ENCODE results near the gene SCGB3A2. TPM values are rescaled to one million over a fixed set of nuclear protein-coding genes. Genes with fewer than 3 reads are reported as not detected.

Gene SCGB3A2
- polyA plus RNA-seq, 4 donors: 4.5 TPM; not detected in 3

DNA sequence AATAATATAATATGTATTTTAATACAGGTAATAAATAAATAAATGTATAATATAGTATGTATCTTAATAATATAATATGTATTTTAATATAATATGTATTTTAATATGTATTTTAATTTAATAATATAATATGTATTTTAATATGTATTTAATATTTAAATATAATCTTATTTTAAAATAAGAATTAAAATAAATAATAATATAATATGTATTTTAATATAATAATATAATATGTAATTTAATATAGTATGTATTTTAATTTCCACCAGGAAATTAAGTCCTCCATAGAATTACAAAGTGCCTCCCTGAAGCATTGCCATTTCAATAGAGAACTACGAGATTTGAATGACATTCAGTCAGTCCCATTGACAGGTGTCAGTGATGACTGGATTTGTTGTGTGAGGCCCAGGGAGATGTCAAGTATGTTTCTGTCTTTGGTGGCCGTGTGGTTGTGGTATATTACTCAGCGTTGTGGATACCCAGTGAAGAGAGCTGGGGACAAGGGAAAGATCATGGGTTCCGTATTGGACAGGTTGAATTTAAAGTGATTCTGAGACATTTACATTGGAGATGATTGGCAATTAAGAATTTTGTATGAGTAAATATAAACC is 42.0 kb downstream of the SCGB3A2 start:
- Histone ChIP-seq H3K27me3 (ENCODE audit: control insufficient read depth in 3 of 3, insufficient read depth in 3 of 3, low read length in 3 of 3) (no peaks in the 10 kb centered on the region), H3K9me3 (ENCODE audit: control insufficient read depth in 2 of 2, insufficient read depth in 1 of 2, low read depth in 1 of 2, low read length in 1 of 2) (no peaks in the 10 kb centered on the region), H3K4me3 (ENCODE audit: low read depth in 1 of 3, low read length in 3 of 3) (no peak overlapping the region), H3K36me3 (ENCODE audit: control insufficient read depth in 3 of 3, insufficient read depth in 2 of 3, low read depth in 1 of 3, low read length in 3 of 3) (no peaks in the 10 kb centered on the region), H3K4me1 (ENCODE audit: control insufficient read depth in 3 of 3, insufficient read depth in 2 of 3, low read depth in 1 of 3, low read length in 2 of 3) (no peaks in the 10 kb centered on the region), H3K27ac (ENCODE audit: low read depth in 1 of 3, low read length in 2 of 3) (no peak overlapping the region)
- FAIRE-seq (peak; percentile 99), DNase-seq (no peak)
- 80 to 90% (median 85%) methylated on average over 4 of the region's 4 CpGs for WGBS, 3 donors

DNA sequence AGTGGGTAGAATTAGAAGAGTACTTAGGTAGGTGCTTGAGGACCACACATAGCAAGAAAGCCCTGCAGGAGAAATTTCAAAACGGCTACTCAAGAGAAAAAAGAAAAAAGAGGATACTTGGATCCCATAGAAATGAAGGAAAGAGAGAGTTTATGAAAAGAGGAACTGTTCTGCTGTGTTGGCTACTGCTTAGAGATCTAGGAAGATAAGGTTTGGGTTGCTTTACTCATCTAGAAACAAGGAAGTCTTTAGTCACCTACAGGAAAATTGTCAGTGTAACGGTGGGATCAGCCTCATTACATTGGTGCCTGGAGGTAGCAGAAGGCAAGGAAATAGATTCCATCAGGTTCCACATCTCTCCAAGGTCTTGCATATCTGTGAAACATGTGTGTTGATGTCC is 42.6 kb downstream of the SCGB3A2 start:
- no peaks in the 10 kb centered on the region for H3K36me3 ChIP-seq (ENCODE audit: control insufficient read depth in 3 of 3, insufficient read depth in 2 of 3, low read depth in 1 of 3, low read length in 3 of 3)
- H3K4me3 ChIP-seq (ENCODE audit: low read depth in 1 of 3, low read length in 3 of 3): no peak overlapping the region
- no peak for FAIRE-seq
- H3K4me1 ChIP-seq (ENCODE audit: control insufficient read depth in 3 of 3, insufficient read depth in 2 of 3, low read depth in 1 of 3, low read length in 2 of 3): no peaks in the 10 kb centered on the region
- WGBS, 3 donors: 50 to 80% (median 59%) methylated on average over 2 of the region's 2 CpGs
- no peak for DNase-seq
- no peaks in the 10 kb centered on the region for H3K27me3 ChIP-seq (ENCODE audit: control insufficient read depth in 3 of 3, insufficient read depth in 3 of 3, low read length in 3 of 3)
- H3K27ac ChIP-seq (ENCODE audit: low read depth in 1 of 3, low read length in 2 of 3): no peak overlapping the region
- no peaks in the 10 kb centered on the region for H3K9me3 ChIP-seq (ENCODE audit: control insufficient read depth in 2 of 2, insufficient read depth in 1 of 2, low read depth in 1 of 2, low read length in 1 of 2)

DNA sequence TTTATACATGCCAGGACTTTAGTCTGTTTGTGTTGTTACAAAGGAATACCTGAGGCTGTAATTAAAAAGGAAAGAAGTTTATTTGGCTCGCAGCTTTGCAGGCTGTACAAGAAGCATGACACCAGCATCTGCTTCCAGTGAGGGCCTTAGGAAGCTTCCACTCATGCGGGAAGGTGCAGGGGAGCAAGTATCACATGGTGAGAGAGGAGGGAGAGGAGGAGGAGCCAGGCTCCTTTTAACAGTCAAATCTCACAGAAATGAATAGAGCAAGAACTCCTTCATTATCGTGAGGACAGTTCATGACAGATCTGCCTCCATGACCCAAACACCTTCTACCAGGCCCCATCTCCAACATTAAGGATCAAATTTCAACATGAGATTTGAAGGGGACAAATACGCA is 46.5 kb downstream of the SCGB3A2 start:
- Histone ChIP-seq H3K27ac (ENCODE audit: low read depth in 1 of 3, low read length in 2 of 3) (no peak overlapping the region), H3K27me3 (ENCODE audit: control insufficient read depth in 3 of 3, insufficient read depth in 3 of 3, low read length in 3 of 3) (no peaks in the 10 kb centered on the region), H3K4me3 (ENCODE audit: low read depth in 1 of 3, low read length in 3 of 3) (no peak overlapping the region), H3K4me1 (ENCODE audit: control insufficient read depth in 3 of 3, insufficient read depth in 2 of 3, low read depth in 1 of 3, low read length in 2 of 3) (no peaks in the 10 kb centered on the region), H3K9me3 (ENCODE audit: control insufficient read depth in 2 of 2, insufficient read depth in 1 of 2, low read depth in 1 of 2, low read length in 1 of 2) (no peaks in the 10 kb centered on the region), H3K36me3 (ENCODE audit: control insufficient read depth in 3 of 3, insufficient read depth in 2 of 3, low read depth in 1 of 3, low read length in 3 of 3) (no peaks in the 10 kb centered on the region)
- DNase-seq: no peak
- WGBS, 3 donors: 70 to 82% (median 82%) methylated on average over 4 of the region's 4 CpGs
- FAIRE-seq: no peak

DNA sequence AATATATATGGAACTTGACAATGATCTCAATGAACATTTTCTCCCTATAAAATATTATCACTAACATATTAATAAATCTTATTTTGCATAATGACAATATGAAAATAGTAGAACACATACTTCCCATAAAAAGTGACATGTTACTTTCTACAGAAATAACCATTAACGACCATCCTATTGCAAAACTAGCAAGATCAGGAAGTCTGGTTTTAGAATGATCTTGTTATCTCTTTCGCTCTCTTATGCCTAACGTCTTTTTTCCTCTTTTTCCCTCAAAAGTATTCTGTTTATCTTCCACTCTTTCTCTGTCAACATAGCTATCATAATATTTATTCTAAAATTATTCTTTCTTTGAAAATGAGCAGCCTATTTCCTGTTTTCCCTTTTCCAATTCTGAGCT is 49.4 kb downstream of the SCGB3A2 start:
- no peaks in the 10 kb centered on the region for H3K4me1 ChIP-seq (ENCODE audit: control insufficient read depth in 3 of 3, insufficient read depth in 2 of 3, low read depth in 1 of 3, low read length in 2 of 3)
- FAIRE-seq: no peak
- DNase-seq: no peak
- H3K4me3 ChIP-seq (ENCODE audit: low read depth in 1 of 3, low read length in 3 of 3): no peak overlapping the region
- 23 to 52% (median 42%) methylated on average over 3 of the region's 3 CpGs for WGBS, 3 donors
- H3K9me3 ChIP-seq (ENCODE audit: control insufficient read depth in 2 of 2, insufficient read depth in 1 of 2, low read depth in 1 of 2, low read length in 1 of 2): no peaks in the 10 kb centered on the region
- H3K27ac ChIP-seq (ENCODE audit: low read depth in 1 of 3, low read length in 2 of 3): no peak overlapping the region
- H3K36me3 ChIP-seq (ENCODE audit: control insufficient read depth in 3 of 3, insufficient read depth in 2 of 3, low read depth in 1 of 3, low read length in 3 of 3): no peaks in the 10 kb centered on the region
- H3K27me3 ChIP-seq (ENCODE audit: control insufficient read depth in 3 of 3, insufficient read depth in 3 of 3, low read length in 3 of 3): no peaks in the 10 kb centered on the region

DNA sequence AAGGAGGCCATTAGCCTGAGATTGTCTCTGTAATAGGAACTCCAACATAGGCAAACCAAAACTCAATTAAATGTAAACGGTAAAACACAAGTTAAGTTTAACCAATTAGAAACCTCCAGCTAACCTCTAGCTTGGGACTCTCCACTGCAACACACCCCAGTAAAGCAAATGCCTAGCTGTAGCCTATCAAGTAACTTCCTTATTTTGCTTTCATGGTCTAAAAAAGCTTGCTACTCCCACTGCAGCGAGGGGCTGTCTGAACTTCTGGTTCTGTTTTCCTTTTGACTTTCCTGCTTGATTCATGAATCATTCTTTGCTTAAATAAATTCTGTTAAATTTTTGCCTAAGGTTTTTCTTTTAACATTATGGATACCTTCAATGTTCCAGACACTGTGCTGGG is 52.3 kb downstream of the SCGB3A2 start:
- WGBS, 3 donors: 63 to 79% (median 65%) methylated on average over 2 of the region's 2 CpGs
- Histone ChIP-seq H3K27ac (ENCODE audit: low read depth in 1 of 3, low read length in 2 of 3) (no peak overlapping the region), H3K4me3 (ENCODE audit: low read depth in 1 of 3, low read length in 3 of 3) (no peak overlapping the region), H3K27me3 (ENCODE audit: control insufficient read depth in 3 of 3, insufficient read depth in 3 of 3, low read length in 3 of 3) (no peaks in the 10 kb centered on the region), H3K36me3 (ENCODE audit: control insufficient read depth in 3 of 3, insufficient read depth in 2 of 3, low read depth in 1 of 3, low read length in 3 of 3) (no peaks in the 10 kb centered on the region), H3K9me3 (ENCODE audit: control insufficient read depth in 2 of 2, insufficient read depth in 1 of 2, low read depth in 1 of 2, low read length in 1 of 2) (no peaks in the 10 kb centered on the region), H3K4me1 (ENCODE audit: control insufficient read depth in 3 of 3, insufficient read depth in 2 of 3, low read depth in 1 of 3, low read length in 2 of 3) (no peaks in the 10 kb centered on the region)
- FAIRE-seq (no peak), DNase-seq (no peak)

Other genes with a start within 250 kb of the SCGB3A2 start
- gene JAKMIP2, start 96.0 kb upstream of the SCGB3A2 start, polyA plus RNA-seq: 1 to 10 TPM in 1 of 4 donors, under 1 TPM in 3; 0.22 to 1.0 (median 0.42) TPM
- gene SPINK1, start 47.0 kb upstream of the SCGB3A2 start, polyA plus RNA-seq: 1,000 to 10,000 TPM in 2 of 4 donors, 100 to 1,000 TPM in 2; 258 to 1,597 (median 831) TPM
- gene C5orf46, start 27.8 kb downstream of the SCGB3A2 start, polyA plus RNA-seq: not detected
- 1 to 10 TPM in 1 of 4 donors, under 1 TPM in 3; 0.53 to 1.1 (median 0.78) TPM for gene SPINK5, start 185.3 kb downstream of the SCGB3A2 start, polyA plus RNA-seq

Measured in small intestine (tissue), 7 donors.